Prostate gland (tissue), 2 donors: ENCODE results near the gene UCN2.

Source experiments
- POLR2A ChIP-seq: fragments of 450-650 bp; IDR thresholded peaks from one replicate; pipeline ENCODE4 v1.6.1; 2016; ENCODE audit warnings: antibody characterized with exemption, mild to moderate bottlenecking
- POLR2AphosphoS5 ChIP-seq: sonication (generic); formaldehyde crosslinking; IDR thresholded peaks from one replicate; pipeline ENCODE4 v1.6.1; 2017; ENCODE audit warnings: antibody characterized with exemption
- TF ChIP-seq, protein P1 (sequence below), 4 experiments: fragments of 200-600 bp in 2 of 4; fragments of 450-650 bp in 2 of 4; sonication (generic) in 2 of 4; IDR thresholded peaks; 1 replicate in 3 of 4; 2 replicates in 1 of 4; pipeline ENCODE4 v1.5.1; 2016 to 2019; ENCODE audit warnings: antibody characterized with exemption in 4 of 4, mild to moderate bottlenecking in 2 of 4, moderate library complexity in 2 of 4

DNA sequence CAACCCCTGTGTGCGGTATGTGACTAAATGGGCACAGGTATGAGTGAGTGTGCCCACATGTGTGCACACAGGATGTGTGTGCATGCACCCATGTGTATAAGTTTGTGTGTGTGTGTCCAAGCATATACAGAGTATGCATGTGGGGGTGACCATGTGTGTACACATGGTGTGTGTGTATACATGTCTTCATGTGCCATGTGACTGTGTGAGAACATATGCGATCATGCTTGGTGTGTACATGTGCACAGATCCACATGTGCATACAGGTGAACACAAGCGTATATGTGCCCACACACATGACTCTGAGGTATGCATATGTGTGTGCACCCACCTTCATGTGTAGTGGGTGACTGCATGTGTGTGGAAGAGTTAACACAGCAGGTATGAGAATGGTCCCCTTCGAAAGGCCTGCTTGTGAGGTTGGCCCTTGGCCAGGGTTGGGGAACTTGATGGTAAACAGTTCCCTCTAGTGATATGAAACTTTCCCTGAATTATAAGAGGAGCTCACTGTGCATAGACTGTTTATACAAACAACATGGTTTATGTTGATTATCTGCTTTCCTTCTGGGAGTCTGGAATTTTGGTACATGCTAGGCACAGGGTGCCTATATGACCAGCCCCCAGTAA is 17.3 kb downstream of the UCN2 start:
- TF ChIP-seq, protein P1, sequence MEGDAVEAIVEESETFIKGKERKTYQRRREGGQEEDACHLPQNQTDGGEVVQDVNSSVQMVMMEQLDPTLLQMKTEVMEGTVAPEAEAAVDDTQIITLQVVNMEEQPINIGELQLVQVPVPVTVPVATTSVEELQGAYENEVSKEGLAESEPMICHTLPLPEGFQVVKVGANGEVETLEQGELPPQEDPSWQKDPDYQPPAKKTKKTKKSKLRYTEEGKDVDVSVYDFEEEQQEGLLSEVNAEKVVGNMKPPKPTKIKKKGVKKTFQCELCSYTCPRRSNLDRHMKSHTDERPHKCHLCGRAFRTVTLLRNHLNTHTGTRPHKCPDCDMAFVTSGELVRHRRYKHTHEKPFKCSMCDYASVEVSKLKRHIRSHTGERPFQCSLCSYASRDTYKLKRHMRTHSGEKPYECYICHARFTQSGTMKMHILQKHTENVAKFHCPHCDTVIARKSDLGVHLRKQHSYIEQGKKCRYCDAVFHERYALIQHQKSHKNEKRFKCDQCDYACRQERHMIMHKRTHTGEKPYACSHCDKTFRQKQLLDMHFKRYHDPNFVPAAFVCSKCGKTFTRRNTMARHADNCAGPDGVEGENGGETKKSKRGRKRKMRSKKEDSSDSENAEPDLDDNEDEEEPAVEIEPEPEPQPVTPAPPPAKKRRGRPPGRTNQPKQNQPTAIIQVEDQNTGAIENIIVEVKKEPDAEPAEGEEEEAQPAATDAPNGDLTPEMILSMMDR (IDR thresholded peaks at IDR 0.05) = no peak
- no peak for TF ChIP-seq POLR2A
- TF ChIP-seq POLR2AphosphoS5 = no peak
